Measurements from ENCODE around the gene MBNL1.

DNA sequence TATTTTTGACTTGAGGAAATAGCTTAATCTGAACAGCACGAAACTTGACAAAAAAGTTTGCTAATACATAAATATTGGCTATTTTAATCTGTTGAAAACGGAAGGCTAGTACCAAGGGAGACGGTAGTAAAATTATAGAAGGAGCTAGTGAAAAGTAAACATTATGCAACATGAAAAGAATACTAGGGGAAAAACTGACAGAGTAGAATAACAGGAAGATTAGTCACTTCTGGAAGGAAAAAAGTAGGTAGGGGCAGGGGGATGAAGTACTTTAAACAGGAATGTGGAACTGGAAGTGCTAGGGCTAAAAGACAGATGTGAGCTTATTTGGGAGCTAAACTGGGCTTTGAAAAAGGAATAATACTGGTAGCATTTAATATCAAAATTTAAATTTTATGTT is 60.1 kb downstream of the MBNL1 start:
- TF ChIP-seq CTCF (IDR thresholded peaks at IDR 0.05) = no peak
- no peak for TF ChIP-seq POLR2A (IDR thresholded peaks at IDR 0.05)
- TF ChIP-seq POLR2AphosphoS5 (IDR thresholded peaks at IDR 0.05) = peak in 2 of 3 donors; percentile 35 to 36
- no peak for TF ChIP-seq EP300 (IDR thresholded peaks at IDR 0.05)
